Kidney (tissue), 14 donors: Measurements from ENCODE around the gene CNTROB. TPM values are rescaled to one million over a fixed set of nuclear protein-coding genes. Genes with fewer than 3 reads are reported as not detected.
A peak's percentile ranks its signal among the peaks of the same experiment; 100 is the strongest.

Experiments
- DNase-seq, 5 donors: peaks; one replicate each; pipeline ENCODE4 v3.0.0-alpha.2; 2013 to 2020
- FAIRE-seq: peaks from 2 replicates; lab custom pipeline; 2012; peaks lifted over from hg19 to GRCh38; lab: Jason Lieb, UNC
- H3K27ac ChIP-seq, 2 donors: one replicate each; pipeline ENCODE4 v1.7.0; 2013; ENCODE audit warnings: low read depth in 2 of 2, low read length in 2 of 2, inconsistent platforms in 1 of 2
- H3K27me3 ChIP-seq: one replicate; pipeline ENCODE4 v1.7.1; 2013; ENCODE audit warnings: low read length, inconsistent platforms; ENCODE audit not compliant: control insufficient read depth, insufficient read depth
- H3K36me3 ChIP-seq, 3 donors: one replicate each; pipeline versions ENCODE4 v1.7.0 to v1.7.1; 2013; ENCODE audit warnings: low read length in 3 of 3, control low read depth in 1 of 3, inconsistent platforms in 1 of 3; ENCODE audit not compliant: insufficient read depth in 3 of 3, control insufficient read depth in 2 of 3
- H3K4me1 ChIP-seq, 3 donors: one replicate each; pipeline versions ENCODE4 v1.7.0 to v1.7.1; 2013; ENCODE audit warnings: low read length in 3 of 3, inconsistent platforms in 1 of 3, low read depth in 1 of 3; ENCODE audit not compliant: control insufficient read depth in 2 of 3, insufficient read depth in 2 of 3
- H3K4me3 ChIP-seq, 3 donors: one replicate each; pipeline versions ENCODE4 v1.7.0 to v1.8.1; 2013; ENCODE audit warnings: low read length in 3 of 3, control low read depth in 1 of 3, inconsistent platforms in 1 of 3
- H3K9ac ChIP-seq, 3 donors: one replicate each; pipeline versions ENCODE4 v1.7.0 to v1.7.1; 2013; ENCODE audit warnings: low read length in 3 of 3, control low read depth in 1 of 3, inconsistent platforms in 1 of 3
- H3K9me3 ChIP-seq, 3 donors: one replicate each; pipeline versions ENCODE4 v1.7.0 to v1.7.1; 2013; ENCODE audit warnings: low read length in 3 of 3, control low read depth in 1 of 3, inconsistent platforms in 1 of 3; ENCODE audit not compliant: control insufficient read depth in 2 of 3, insufficient read depth in 1 of 3
- CTCF ChIP-seq: IDR thresholded peaks from 3 replicates; pipeline ENCODE4 v1.5.1; 2012; ENCODE audit warnings: mild to moderate bottlenecking, moderate library complexity, borderline replicate concordance; ENCODE audit not compliant: insufficient read depth; ENCODE audit errors: extremely low read depth
- intact Hi-C: fragments of 100-400 bp; cut with DNase I; formaldehyde crosslinking; loops from one replicate; pipeline ENCODE4 v1.11.1; 2022
- polyA plus RNA-seq: library from polyadenylated mRNA; stranded (reverse); fragments of 350-450 nt; fragmentation: Illumina TruSeq; extraction: RNeasy Lipid Tissue Mini Kit (QIAGEN cat#74804); gene quantifications from one replicate; pipeline ENCODE4 v1.2.3, GENCODE V29; 2014; ENCODE audit warnings: low read depth, low replicate concordance; ENCODE audit not compliant: insufficient read depth
- total RNA-seq: library from RNA; stranded (reverse); fragmentation: NEBNext Ultra II Directional; extraction: Animal tissue kit (Norgen Biotek cat#: 25700); gene quantifications from one replicate; pipeline ENCODE4 v1.2.1, GENCODE V29; 2021
- donor health status: control.
- donor health status: control.
- donor health status: control.
- donor health status: control.
- donor health status: control.
- donor health status: DM: yes; HTN: yes; CAD: no.
- donor health status: Normal renal cell carcinoma (clear cell type).

CNTROB gene
- total and polyA plus RNA-seq, 2 donors from 2014 or later: 11.6 to 27.5 TPM

GRCh38 chr17:7915179-7915610, 16.8 kb upstream of the CNTROB start:
- Histone ChIP-seq H3K27ac (peak overlapping the region; percentile 91 to 94), H3K4me3 (peak overlapping the region; percentile 65 to 87 (median 73)), H3K9me3 (no peaks in the 10 kb centered on the region), H3K36me3 (peaks cover 0 to 4% (median 0%) of the 10 kb centered on the region in 3 donors), H3K4me1 (peaks cover 0 to 15% (median 7%) of the 10 kb centered on the region in 3 donors), H3K9ac (peak overlapping the region; percentile 30 to 74 (median 32)), H3K27me3 (no peaks in the 10 kb centered on the region)
- no peak for DNase-seq
- intact Hi-C loops: no loop called here
- FAIRE-seq: no peak
- TF ChIP-seq CTCF: no peak

- Histone ChIP-seq H3K9ac (peak within 1 kb of the TSS; percentile 32 to 74 (median 59)), H3K4me3 (peak within 1 kb of the TSS; percentile 65 to 87 (median 73)), H3K27ac (peak within 1 kb of the TSS; percentile 91 to 94), H3K4me1 (peaks cover 0 to 15% (median 7%) of the 10 kb centered on the region in 3 donors), H3K9me3 (no peaks in the 10 kb centered on the region), H3K27me3 (no peaks in the 10 kb centered on the region), H3K36me3 (no peaks in the 10 kb centered on the region)
- FAIRE-seq (no peak), DNase-seq (peak; percentile 97 to 99 (median 97))
- TF ChIP-seq CTCF: no peak
- intact Hi-C loops: no loop called here
Measured at GRCh38 chr17:7915611-7916384, 16.2 kb upstream of the CNTROB start, which contains the start of gene RNF227. Gene RNF227 (minus strand): TSS chr17:7916289. CDS start chr17:7916195, 94 bp downstream.

GRCh38 chr17:7916385-7916682, 15.7 kb upstream of the CNTROB start:
- DNase-seq: no peak
- intact Hi-C loops: no loop called here
- Histone ChIP-seq H3K36me3 (no peaks in the 10 kb centered on the region), H3K27me3 (no peaks in the 10 kb centered on the region), H3K4me3 (peak overlapping the region in 1 of 3 donors; percentile 54), H3K27ac (peak overlapping the region; percentile 91 to 94), H3K9ac (peak overlapping the region in 1 of 3 donors; percentile 58), H3K9me3 (no peaks in the 10 kb centered on the region), H3K4me1 (peaks cover 0 to 15% (median 7%) of the 10 kb centered on the region in 3 donors)
- FAIRE-seq: no peak
- TF ChIP-seq CTCF: no peak
